T47D (cell line): Measurements from ENCODE around the gene NEK7.
A peak's percentile ranks its signal among the peaks of the same experiment; 100 is the strongest.

ENCODE experiments used
- DNase-seq, 2 experiments: peaks; one replicate each; pipeline versions ENCODE4 v3.0.0 to v3.0.0-alpha.2; 2011 to 2012; ENCODE audit warnings: low read depth in 1 of 2, low spot score in 1 of 2
- JUND ChIP-seq: IDR thresholded peaks from 2 replicates; pipeline ENCODE4 v1.6.1; 2012; ENCODE audit warnings: low read depth
- in situ Hi-C: cut with HindIII; loops from 2 replicates; pipeline ENCODE4 v1.10.0; 2016; ENCODE audit warnings: low sequenced_read_pairs, low pct_unique_long_range_greater_than_20kb

The NEK7 gene

DNA sequence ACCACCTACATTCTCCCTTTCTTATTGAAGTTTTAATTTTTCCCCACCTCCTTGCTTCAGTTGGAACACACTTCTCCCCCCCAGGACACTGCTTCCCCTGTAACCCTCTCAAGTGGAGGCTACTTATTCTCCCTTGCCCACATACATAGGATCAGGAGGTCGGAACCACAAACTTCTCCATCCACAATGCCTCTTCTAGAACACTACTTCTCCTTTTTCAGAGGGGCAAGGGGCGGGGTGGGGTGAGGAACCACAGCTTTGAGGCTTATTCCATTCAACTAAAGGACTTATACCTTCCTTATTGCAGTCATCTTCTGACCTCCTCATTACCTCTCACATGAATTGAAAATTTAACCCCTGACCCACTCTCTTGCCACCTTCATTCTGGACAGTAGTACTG lies 81.3 kb downstream of the NEK7 start:
- no peak for DNase-seq
- TF ChIP-seq JUND: no peak
- in situ Hi-C loops: no loop called here

DNA sequence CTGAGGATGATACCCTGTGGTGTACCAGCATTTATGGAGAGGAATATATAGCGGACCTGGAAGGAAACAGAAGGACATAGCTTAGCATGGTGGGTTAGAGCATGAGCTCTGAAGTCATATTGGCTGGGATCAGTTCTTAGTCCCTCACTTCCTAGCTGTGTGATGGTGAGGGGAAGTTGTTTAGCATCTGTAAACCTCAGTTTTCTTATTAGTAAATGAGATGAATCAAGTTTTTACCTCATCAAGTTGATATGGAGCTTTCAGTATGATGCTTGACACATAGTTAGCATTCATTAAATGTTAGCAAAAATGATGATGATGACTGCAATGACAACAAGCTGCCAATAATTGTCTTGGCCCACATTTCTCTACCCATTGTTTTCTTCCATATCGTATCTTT lies 84.8 kb downstream of the NEK7 start:
- no peak for TF ChIP-seq JUND
- DNase-seq: no peak
- in situ Hi-C loops: no loop called here

DNA sequence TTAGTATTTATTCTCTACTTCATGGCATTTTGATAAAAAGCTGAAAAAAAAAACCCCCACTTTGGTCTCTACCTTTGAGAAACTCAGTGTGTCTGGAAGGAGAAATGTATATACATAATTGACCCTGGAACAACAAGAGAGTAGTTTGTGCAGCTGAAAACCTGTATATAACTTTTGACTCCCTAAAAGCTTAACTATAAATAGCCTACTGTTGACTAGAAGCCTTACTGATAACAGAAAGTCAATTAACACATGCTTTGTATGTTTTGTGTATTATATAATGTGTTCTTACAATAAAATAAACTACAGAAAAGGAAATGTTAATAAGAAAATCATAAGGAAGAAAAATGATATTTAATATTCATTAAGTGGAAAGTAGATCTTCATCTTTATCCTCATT lies 88.0 kb downstream of the NEK7 start:
- no peak for TF ChIP-seq JUND
- in situ Hi-C loops: no loop called here

DNA sequence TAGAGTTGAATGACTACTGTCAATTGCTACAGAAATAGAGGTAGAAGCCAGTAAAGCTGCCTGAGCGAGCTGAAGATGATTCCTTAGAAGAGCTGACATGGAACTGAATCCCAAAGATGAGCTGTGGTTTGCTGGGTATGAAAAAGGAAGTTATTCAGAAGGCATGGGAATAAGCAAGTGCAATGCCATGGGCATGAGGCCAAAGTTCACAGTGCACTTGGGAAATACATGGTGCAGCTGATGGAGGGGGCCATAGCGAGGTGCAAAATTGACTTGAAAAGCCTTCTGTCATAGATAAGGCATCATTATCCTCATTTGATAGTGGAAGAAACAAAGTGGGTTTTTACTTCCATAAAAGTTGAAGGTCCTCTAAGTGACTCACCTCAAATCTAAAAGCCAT lies 88.6 kb downstream of the NEK7 start:
- in situ Hi-C loops: no loop called here
- TF ChIP-seq JUND: no peak
- no peak for DNase-seq

More for the DNA sequence above, 88.0 kb downstream of the NEK7 start:
- DNase-seq: no peak

DNA sequence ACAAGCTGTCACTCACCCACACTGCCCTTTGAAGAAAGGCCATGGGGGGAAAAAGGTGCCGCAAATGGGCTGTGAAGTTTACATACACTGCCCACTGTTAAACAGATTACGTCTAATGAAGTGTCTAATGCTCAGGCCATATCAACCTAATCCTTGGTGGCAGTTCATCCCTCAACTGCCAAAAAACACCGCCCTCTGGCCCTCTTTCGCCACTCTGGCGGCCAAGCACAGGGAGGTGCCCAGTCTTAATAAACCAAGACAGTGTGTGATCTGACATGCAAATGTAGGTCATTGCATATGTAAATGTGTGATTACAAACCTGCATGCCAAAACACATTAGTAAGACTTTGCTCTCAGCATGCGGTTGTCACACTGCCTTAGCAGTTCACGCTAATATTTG lies 89.5 kb downstream of the NEK7 start:
- in situ Hi-C loops: no loop called here
- no peak for DNase-seq
- TF ChIP-seq JUND: no peak

DNA sequence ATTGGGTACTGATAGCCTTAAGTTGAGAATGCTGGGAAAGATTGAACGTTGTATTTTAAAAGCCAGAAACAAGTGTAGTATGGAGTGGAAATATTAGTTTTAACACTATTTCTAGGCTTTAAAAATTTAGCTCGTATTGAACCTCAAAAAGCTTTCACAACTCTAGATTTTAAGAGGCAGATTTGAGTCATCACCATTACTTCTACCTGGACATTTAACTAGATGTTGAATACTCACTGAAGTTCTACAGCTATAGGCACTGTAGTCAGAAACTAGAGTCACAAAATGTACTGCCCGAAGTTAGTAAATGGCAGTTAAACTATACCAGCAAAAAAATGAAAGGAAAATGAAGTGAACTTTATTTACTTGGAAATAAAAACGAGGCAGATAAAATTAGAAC lies 96.5 kb downstream of the NEK7 start:
- no peak for DNase-seq
- in situ Hi-C loops: no loop called here
- TF ChIP-seq JUND: no peak

DNA sequence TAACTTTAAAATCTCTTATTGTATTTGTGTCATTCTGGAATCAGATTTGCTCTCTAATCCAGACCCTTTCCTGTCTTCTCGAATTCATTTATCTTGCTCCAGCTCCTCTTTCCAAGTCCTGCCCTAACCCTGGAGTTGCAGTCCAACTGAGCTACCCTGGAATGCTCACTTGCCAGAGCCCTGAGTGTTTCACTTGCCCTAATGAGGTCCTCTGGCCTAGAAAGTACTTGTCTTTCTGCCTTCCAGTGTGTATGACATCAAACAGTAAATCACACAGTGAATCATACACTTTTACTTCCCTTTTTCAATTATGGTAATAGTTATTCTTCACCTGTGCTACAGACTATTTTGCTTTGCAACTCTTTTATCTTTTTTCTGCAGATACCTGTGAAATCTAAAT lies 96.9 kb downstream of the NEK7 start:
- no peak for TF ChIP-seq JUND
- peak in 1 of 2 experiments; percentile 16 for DNase-seq
- in situ Hi-C loops: no loop called here

DNA sequence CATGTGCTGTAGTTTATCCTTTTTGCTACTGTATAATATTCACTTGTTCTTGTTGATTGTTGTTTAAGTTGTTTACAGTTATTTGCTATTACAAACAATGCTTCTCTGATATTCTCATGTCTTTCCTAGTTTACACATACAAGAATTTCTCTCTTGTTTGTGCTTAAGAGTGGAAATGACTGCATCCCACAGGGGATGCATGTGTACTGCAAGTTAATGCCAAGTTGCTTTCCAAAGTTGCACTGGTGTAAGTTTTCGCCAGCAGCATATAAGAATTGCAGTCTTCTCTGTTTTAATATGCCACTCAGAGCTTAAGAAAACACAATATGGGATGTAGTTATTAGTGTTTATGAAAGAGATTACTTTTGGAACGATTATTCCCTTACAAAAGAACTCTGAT lies 97.7 kb downstream of the NEK7 start:
- in situ Hi-C loops: no loop called here
- DNase-seq: peak in 1 of 2 experiments; percentile 50
- TF ChIP-seq JUND: no peak

DNA sequence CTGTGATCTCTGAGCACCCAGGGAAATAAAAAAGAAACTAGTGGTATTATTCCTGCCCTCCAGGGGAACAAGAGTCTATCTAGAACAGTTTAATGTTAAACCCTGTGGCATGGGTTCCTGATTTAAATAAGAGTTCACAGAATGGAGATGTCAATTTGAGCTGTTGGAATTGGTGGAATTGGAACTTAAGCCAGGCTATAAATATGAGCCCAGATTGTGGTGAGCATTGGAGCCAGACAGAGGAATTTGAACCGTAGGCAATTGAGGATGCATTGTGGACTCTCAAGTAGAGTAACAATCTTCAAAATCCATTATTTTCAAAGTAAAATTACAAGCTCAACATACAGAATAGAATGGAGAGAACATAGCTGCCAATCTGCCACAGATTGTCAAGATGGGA lies 98.2 kb downstream of the NEK7 start:
- no peak for DNase-seq
- in situ Hi-C loops: no loop called here
- TF ChIP-seq JUND: no peak

DNA sequence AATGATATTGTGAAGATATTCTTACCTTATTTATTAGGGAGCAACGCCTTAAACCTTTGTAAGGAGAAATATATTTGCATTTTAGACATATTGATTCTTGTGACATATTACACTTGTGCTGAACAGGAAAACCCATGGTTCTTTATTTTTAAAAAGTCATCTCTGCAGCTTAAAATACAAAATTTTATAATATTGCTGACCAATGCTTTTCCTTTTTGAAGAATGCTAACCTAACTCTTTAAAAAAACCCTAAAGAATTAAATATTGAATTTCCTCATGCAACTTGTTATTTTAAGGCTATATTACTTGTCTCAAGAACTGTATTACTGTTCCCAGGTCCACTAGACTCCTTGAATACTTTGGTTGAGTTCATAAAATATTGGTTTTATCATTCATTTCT lies 99.0 kb downstream of the NEK7 start:
- no peak for DNase-seq
- TF ChIP-seq JUND: no peak
- in situ Hi-C loops: no loop called here

DNA sequence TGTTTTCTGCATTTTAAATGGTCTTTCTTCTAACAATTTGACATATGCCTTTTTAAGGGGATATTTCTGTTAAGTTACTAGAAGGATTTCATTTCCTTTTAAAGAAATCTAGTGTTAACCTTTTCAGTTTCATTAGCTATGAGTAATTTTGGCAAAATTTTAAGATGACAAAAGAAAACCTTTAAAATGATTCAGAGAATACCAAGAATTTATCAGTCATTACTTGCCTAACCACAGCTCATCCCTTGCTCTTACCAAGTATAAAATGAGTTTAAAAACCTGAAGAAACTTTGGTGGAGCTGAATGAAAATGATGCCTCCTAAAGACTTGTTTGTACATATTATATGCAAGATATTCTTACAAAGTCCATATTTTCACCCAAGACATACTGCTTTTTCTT lies 101.7 kb downstream of the NEK7 start:
- no peak for DNase-seq
- in situ Hi-C loops: no loop called here

DNA sequence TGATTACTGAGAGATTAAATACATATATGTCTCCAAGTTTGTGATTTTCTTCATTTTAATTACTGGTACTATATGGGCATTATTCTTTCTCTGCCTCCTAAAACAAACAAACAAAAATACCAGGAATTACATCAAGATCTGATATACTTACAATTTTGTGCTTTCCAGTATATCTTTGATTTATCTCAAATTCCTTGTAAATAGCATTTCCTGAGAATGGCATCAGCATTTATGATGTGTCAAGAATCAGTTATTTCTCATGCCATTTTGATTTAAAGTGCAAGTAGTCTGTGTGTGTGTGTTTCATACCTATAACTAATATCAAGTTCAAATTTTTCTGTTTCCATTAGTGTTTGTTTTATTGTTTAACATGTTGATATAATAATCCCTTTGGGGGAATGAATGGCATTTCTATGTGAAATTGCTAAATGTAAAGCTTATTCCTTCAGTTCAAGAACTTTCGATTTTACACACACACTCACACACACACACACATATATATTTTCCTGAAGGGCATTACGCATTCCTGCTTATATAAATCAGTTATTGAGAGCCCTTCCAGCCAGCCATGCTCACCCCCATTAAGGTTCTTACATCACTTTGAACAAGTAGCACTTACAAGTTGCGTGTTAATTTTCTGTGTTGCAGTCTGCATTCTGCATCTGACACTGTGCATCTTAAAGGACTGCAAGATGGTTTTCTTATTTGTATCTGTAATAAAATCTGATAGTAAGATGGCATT lies 102.7 kb downstream of the NEK7 start:
- in situ Hi-C loops: no loop called here
- no peak for DNase-seq
- no peak for TF ChIP-seq JUND

More for the DNA sequence above, 101.7 kb downstream of the NEK7 start:
- no peak for TF ChIP-seq JUND

DNA sequence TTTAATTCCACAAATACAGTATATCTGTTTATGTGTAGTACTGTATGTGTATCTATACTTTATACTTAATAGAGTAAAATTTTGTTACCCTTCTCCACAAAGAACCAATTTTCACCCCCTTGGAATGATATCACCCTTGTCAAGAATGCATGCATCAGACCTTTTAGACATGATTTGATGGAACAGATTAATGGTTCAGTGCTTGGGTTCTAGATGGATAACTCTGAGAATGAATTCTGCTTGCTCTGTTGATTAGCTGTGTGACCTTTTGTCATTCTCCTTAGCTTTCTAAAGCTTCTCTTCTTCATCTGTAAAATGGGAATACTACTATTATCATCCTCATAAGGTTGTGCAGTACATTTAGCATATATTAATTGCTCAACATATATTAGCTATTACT lies 105.1 kb downstream of the NEK7 start:
- no peak for TF ChIP-seq JUND
- in situ Hi-C loops: no loop called here
- no peak for DNase-seq

DNA sequence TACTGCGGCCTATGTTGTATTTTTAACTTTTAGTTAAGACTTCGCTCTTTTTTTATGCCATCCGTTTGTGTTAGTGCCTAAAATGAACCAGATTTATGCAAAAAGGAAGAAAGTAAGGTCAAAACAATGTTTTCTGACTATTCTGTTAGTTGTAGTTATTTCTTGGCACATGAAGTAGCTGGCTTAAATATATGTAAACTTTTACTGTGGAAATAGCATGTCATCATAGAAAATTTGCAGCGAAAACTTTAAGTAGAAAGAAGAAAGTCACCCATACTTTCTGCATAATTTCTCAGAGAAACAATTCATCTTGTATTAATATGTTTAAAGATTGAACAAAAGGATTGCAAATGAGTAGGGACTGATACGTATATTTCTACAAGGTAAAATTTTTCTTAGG lies 106.4 kb downstream of the NEK7 start:
- no peak for DNase-seq
- in situ Hi-C loops: no loop called here
- no peak for TF ChIP-seq JUND

DNA sequence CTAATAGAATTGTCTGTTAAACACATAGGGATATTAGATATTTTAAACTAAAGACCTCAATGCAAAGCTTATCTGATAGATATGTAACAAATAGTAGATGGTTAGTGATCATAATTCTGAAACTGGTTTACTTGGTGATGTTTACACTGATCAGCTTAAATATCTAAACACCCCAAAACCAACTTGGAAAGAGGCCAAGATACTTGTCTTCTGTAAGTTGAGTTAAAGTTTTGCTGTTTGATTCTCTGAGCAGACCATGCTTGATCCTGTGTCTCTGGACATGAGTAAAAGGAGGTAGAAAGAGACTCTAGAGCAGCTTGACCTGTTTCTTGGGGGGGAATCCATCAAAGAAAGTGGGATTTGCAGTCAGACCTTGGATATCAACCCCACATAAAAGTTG lies 107.5 kb downstream of the NEK7 start:
- in situ Hi-C loops: no loop called here
- TF ChIP-seq JUND: no peak
- no peak for DNase-seq
